ENCODE data around the gene ZBED4. TPM values are rescaled to one million over a fixed set of nuclear protein-coding genes. Genes with fewer than 3 reads are reported as not detected.

ZBED4 gene
- total RNA-seq, 1 donor from 2014 or later: 9.1 TPM

- no peak for DNase-seq (ENCODE audit: extremely low spot score in 2 of 2)
- Histone ChIP-seq H3K4me1 (no peaks in the 10 kb centered on the region), H3K36me3 (peaks cover 0 to 27% of the 10 kb centered on the region in 2 donors), H3K27me3 (no peaks in the 10 kb centered on the region), H3K27ac (no peak overlapping the region), H3K4me3 (no peak overlapping the region), H3K9me3 (no peaks in the 10 kb centered on the region)
- TF ChIP-seq POLR2AphosphoS5 (IDR thresholded peaks at IDR 0.05; ENCODE audit: insufficient read depth in 1 of 2, low read depth in 1 of 2): no peak
- TF ChIP-seq CTCF (IDR thresholded peaks at IDR 0.05): no peak
- TF ChIP-seq POLR2A (IDR thresholded peaks at IDR 0.05): no peak
- intact Hi-C loops (cut with DNase I): no loop called here
Observed at GRCh38 chr22:49881856-49882255, 28.2 kb downstream of the ZBED4 start.

DNA sequence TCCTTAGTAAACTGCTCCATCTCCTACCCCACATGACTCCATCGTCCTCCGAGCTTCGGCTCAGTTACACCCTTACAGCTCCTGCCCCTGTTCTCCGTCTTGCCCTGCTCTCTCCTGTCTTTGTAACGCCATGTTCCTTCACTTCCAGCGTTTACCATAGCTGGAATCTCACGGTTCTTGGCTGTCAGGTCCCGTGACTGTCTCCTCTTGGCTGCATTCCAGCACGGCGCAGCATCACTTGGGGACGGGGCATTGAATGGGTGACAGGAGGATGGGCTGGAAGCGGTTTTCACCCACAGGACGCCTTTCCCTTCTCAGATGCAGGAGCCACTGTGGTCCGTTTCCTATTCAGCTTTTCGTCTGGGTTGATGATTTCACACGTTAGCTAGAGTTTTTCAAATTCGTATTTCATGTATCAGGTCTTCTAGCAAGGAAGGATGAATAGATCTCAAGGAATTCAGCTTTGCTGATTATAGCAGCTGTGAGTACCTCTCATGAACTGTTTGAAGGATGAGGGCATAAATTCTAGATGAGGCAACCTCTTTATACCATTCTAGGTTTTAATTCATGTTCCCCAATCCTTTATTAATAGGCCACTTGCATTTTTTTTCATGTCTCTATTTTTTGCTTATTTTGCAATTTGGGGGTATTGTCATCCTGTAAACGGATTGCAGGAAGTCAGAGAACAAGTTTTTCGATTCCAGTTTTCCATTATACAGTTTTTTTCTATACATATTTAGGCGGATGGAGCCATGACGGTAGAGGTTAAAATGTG lies 29.1 kb downstream of the ZBED4 start:
- no peaks in the 10 kb centered on the region for H3K9me3 ChIP-seq

GRCh38 chr22:49883294-49883640 lies 29.6 kb downstream of the ZBED4 start:
- TF ChIP-seq POLR2AphosphoS5 (IDR thresholded peaks at IDR 0.05; ENCODE audit: insufficient read depth in 1 of 2, low read depth in 1 of 2) (no peak), POLR2A (IDR thresholded peaks at IDR 0.05) (no peak), CTCF (IDR thresholded peaks at IDR 0.05) (no peak)
- intact Hi-C loops (cut with DNase I): no loop called here
- H3K36me3 ChIP-seq: peaks cover 0 to 27% of the 10 kb centered on the region in 2 donors
- no peaks in the 10 kb centered on the region for H3K9me3 ChIP-seq
- no peak overlapping the region for H3K4me3 ChIP-seq
- no peaks in the 10 kb centered on the region for H3K4me1 ChIP-seq
- DNase-seq (ENCODE audit: extremely low spot score in 2 of 2): no peak
- H3K27me3 ChIP-seq: no peaks in the 10 kb centered on the region
- H3K27ac ChIP-seq: no peak overlapping the region

More for the DNA sequence above, 29.1 kb downstream of the ZBED4 start:
- no peak overlapping the region for H3K4me3 ChIP-seq
- peaks cover 0 to 27% of the 10 kb centered on the region in 2 donors for H3K36me3 ChIP-seq
- H3K27ac ChIP-seq: no peak overlapping the region
- DNase-seq (ENCODE audit: extremely low spot score in 2 of 2): no peak
- no peaks in the 10 kb centered on the region for H3K27me3 ChIP-seq
- H3K4me1 ChIP-seq: no peaks in the 10 kb centered on the region
- intact Hi-C loops (cut with DNase I): no loop called here
- no peak for TF ChIP-seq CTCF (IDR thresholded peaks at IDR 0.05)
- no peak for TF ChIP-seq POLR2AphosphoS5 (IDR thresholded peaks at IDR 0.05; ENCODE audit: insufficient read depth in 1 of 2, low read depth in 1 of 2)
- TF ChIP-seq POLR2A (IDR thresholded peaks at IDR 0.05): no peak

- H3K4me3 ChIP-seq: no peak overlapping the region
- H3K9me3 ChIP-seq: no peaks in the 10 kb centered on the region
- no peak for DNase-seq (ENCODE audit: extremely low spot score in 2 of 2)
- peaks cover 0 to 31% of the 10 kb centered on the region in 2 donors for H3K36me3 ChIP-seq
- H3K27ac ChIP-seq: no peak overlapping the region
- intact Hi-C loops (cut with DNase I): no loop called here
- no peaks in the 10 kb centered on the region for H3K27me3 ChIP-seq
- H3K4me1 ChIP-seq: no peaks in the 10 kb centered on the region
- TF ChIP-seq CTCF (IDR thresholded peaks at IDR 0.05): no peak
- TF ChIP-seq POLR2AphosphoS5 (IDR thresholded peaks at IDR 0.05; ENCODE audit: insufficient read depth in 1 of 2, low read depth in 1 of 2): no peak
- no peak for TF ChIP-seq POLR2A (IDR thresholded peaks at IDR 0.05)
Observed at GRCh38 chr22:49884075-49884474, 30.4 kb downstream of the ZBED4 start.

DNA sequence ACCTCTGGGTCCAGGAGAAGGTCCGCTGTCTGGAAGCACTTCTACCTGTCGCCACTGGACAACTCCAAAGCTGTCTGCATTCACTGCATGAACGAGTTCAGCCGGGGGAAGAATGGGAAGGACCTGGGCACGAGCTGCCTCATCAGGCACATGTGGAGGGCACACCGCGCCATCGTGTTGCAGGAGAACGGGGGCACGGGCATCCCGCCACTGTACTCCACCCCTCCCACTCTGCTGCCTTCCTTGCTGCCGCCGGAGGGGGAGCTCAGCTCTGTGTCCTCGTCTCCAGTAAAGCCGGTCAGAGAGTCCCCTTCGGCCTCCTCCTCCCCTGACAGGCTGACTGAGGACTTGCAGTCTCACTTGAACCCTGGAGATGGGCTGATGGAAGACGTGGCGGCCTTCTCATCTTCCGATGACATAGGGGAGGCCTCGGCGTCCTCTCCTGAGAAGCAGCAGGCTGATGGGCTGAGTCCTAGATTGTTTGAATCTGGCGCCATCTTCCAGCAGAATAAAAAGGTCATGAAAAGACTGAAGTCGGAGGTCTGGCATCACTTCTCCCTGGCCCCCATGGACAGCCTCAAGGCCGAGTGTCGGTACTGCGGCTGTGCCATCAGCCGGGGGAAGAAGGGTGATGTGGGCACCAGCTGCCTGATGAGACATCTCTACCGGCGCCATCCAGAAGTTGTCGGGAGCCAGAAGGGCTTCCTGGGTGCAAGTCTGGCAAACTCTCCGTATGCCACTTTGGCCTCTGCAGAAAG lies 31.0 kb downstream of the ZBED4 start:
- Histone ChIP-seq H3K27me3 (no peaks in the 10 kb centered on the region), H3K4me1 (no peaks in the 10 kb centered on the region), H3K27ac (no peak overlapping the region), H3K36me3 (peaks cover 0 to 31% of the 10 kb centered on the region in 2 donors), H3K9me3 (no peaks in the 10 kb centered on the region), H3K4me3 (no peak overlapping the region)
- DNase-seq (ENCODE audit: extremely low spot score in 2 of 2): no peak
- intact Hi-C loops (cut with DNase I): no loop called here
- TF ChIP-seq CTCF (IDR thresholded peaks at IDR 0.05): no peak
- no peak for TF ChIP-seq POLR2AphosphoS5 (IDR thresholded peaks at IDR 0.05; ENCODE audit: insufficient read depth in 1 of 2, low read depth in 1 of 2)
- TF ChIP-seq POLR2A (IDR thresholded peaks at IDR 0.05): no peak
